Lower leg skin (tissue), 3 donors: ENCODE data around the gene STAG3.

Source experiments
- CTCF ChIP-seq, 3 donors: fragments of 450-650 bp; IDR thresholded peaks; one replicate each; pipeline ENCODE4 v1.5.1; 2016; ENCODE audit warnings: antibody characterized with exemption in 3 of 3, mild to moderate bottlenecking in 3 of 3, moderate library complexity in 2 of 3
- POLR2A ChIP-seq, 2 donors: fragments of 450-650 bp; IDR thresholded peaks; one replicate each; pipeline ENCODE4 v1.6.1; 2016 to 2017; ENCODE audit warnings: antibody characterized with exemption in 2 of 2, mild to moderate bottlenecking in 1 of 2, moderate library complexity in 1 of 2

DNA sequence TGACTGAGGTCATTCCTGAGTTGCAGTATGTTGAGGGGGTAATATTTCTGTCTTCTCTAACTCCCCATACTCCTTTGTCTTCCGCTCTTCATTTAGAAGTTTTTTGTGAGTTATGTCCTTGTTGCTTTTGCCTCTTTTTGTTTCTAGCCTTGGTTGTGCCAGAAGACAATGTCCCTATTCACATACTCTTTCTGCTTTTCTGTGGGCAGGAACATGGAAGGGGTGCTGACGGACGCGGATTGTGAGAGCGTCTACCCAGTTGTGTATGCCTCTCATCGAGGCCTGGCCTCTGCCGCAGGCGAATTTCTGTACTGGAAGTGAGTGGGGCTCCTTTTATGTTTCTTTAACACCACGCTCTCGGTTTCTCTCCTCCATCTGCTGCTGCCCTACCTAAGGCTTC is 20.5 kb downstream of the STAG3 start:
- TF ChIP-seq CTCF (IDR thresholded peaks at IDR 0.05) (no peak), POLR2A (IDR thresholded peaks at IDR 0.05) (no peak)
